Mucosa of stomach (tissue), 1 donor: ENCODE results near the gene EBF3.
"Not testable (repeated sequence)": the region's sequence is repeated elsewhere in the genome, so short reads cannot be mapped to it uniquely, and the experiment has no call there.

Experiments
- H3K27me3 ChIP-seq: one replicate; pipeline ENCODE4 v1.7.0; 2013; ENCODE audit warnings: mild to moderate bottlenecking, low read length; ENCODE audit not compliant: control insufficient read depth, insufficient read depth
- H3K36me3 ChIP-seq: one replicate; pipeline ENCODE4 v1.7.0; 2013; ENCODE audit warnings: low read length; ENCODE audit not compliant: control insufficient read depth, insufficient read depth
- H3K4me1 ChIP-seq: one replicate; pipeline ENCODE4 v1.7.0; 2013; ENCODE audit warnings: mild to moderate bottlenecking, low read length; ENCODE audit not compliant: control insufficient read depth, insufficient read depth
- H3K4me3 ChIP-seq: one replicate; pipeline ENCODE4 v1.7.0; 2013; ENCODE audit warnings: low read length
- H3K9ac ChIP-seq: one replicate; pipeline ENCODE4 v1.7.0; 2013; ENCODE audit warnings: mild to moderate bottlenecking, low read length, moderate library complexity
- H3K9me3 ChIP-seq: one replicate; pipeline ENCODE4 v1.7.0; 2013; ENCODE audit warnings: mild to moderate bottlenecking, low read length, moderate library complexity; ENCODE audit not compliant: control insufficient read depth
- donor health status: Pancreatic carcinoma.

Gene EBF3

GRCh38 chr10:129924375-129925085 is 39.5 kb downstream of the EBF3 start:
- no peaks in the 10 kb centered on the region for H3K4me1 ChIP-seq
- H3K27me3 ChIP-seq = no peaks in the 10 kb centered on the region
- no peak overlapping the region for H3K9ac ChIP-seq
- H3K4me3 ChIP-seq = no peak overlapping the region
- H3K36me3 ChIP-seq = no peaks in the 10 kb centered on the region
- no peaks in the 10 kb centered on the region for H3K9me3 ChIP-seq

GRCh38 chr10:129922598-129923123 is 41.4 kb downstream of the EBF3 start:
- Histone ChIP-seq H3K9me3 (no peaks in the 10 kb centered on the region), H3K9ac (no peak overlapping the region), H3K4me3 (no peak overlapping the region), H3K36me3 (no peaks in the 10 kb centered on the region), H3K4me1 (no peaks in the 10 kb centered on the region), H3K27me3 (no peaks in the 10 kb centered on the region)

GRCh38 chr10:129921801-129922597 is 42.1 kb downstream of the EBF3 start:
- H3K4me3 ChIP-seq = no peak overlapping the region
- no peaks in the 10 kb centered on the region for H3K36me3 ChIP-seq
- H3K9me3 ChIP-seq = no peaks in the 10 kb centered on the region
- no peaks in the 10 kb centered on the region for H3K4me1 ChIP-seq
- H3K9ac ChIP-seq = no peak overlapping the region
- H3K27me3 ChIP-seq = no peaks in the 10 kb centered on the region

- no peak overlapping the region for H3K4me3 ChIP-seq
- no peak overlapping the region for H3K9ac ChIP-seq
- H3K9me3 ChIP-seq = no peaks in the 10 kb centered on the region
- no peaks in the 10 kb centered on the region for H3K27me3 ChIP-seq
- no peaks in the 10 kb centered on the region for H3K4me1 ChIP-seq
- H3K36me3 ChIP-seq = no peaks in the 10 kb centered on the region
These were observed 42.9 kb downstream of the EBF3 start for GRCh38 chr10:129921065-129921670.

- H3K9ac ChIP-seq, H3K4me1 ChIP-seq, H3K27me3 ChIP-seq, H3K4me3 ChIP-seq, H3K9me3 ChIP-seq, H3K36me3 ChIP-seq: not testable (repeated sequence)
These were observed 43.9 kb downstream of the EBF3 start for GRCh38 chr10:129920187-129920586.

- Histone ChIP-seq H3K9ac (no peak overlapping the region), H3K4me3 (no peak overlapping the region), H3K27me3 (no peaks in the 10 kb centered on the region), H3K9me3 (no peaks in the 10 kb centered on the region), H3K36me3 (no peaks in the 10 kb centered on the region), H3K4me1 (no peaks in the 10 kb centered on the region)
These were observed 44.7 kb downstream of the EBF3 start for GRCh38 chr10:129919358-129919757.

- no peak overlapping the region for H3K4me3 ChIP-seq
- H3K27me3 ChIP-seq = no peaks in the 10 kb centered on the region
- H3K9me3 ChIP-seq = no peaks in the 10 kb centered on the region
- H3K9ac ChIP-seq = no peak overlapping the region
- H3K36me3 ChIP-seq = no peaks in the 10 kb centered on the region
- H3K4me1 ChIP-seq = no peaks in the 10 kb centered on the region
These were observed 45.2 kb downstream of the EBF3 start for GRCh38 chr10:129918836-129919235.

GRCh38 chr10:129918401-129918800 is 45.7 kb downstream of the EBF3 start:
- H3K9me3 ChIP-seq = no peaks in the 10 kb centered on the region
- H3K36me3 ChIP-seq = no peaks in the 10 kb centered on the region
- H3K9ac ChIP-seq = no peak overlapping the region
- no peak overlapping the region for H3K4me3 ChIP-seq
- H3K4me1 ChIP-seq = no peaks in the 10 kb centered on the region
- no peaks in the 10 kb centered on the region for H3K27me3 ChIP-seq

- Histone ChIP-seq H3K4me3 (no peak overlapping the region), H3K9ac (no peak overlapping the region), H3K36me3 (no peaks in the 10 kb centered on the region), H3K4me1 (no peaks in the 10 kb centered on the region), H3K27me3 (no peaks in the 10 kb centered on the region), H3K9me3 (no peaks in the 10 kb centered on the region)
These were observed 46.1 kb downstream of the EBF3 start for GRCh38 chr10:129917936-129918335.

GRCh38 chr10:129916506-129916995 is 47.5 kb downstream of the EBF3 start:
- Histone ChIP-seq H3K4me3 (no peak overlapping the region), H3K9me3 (no peaks in the 10 kb centered on the region), H3K36me3 (no peaks in the 10 kb centered on the region), H3K9ac (no peak overlapping the region), H3K4me1 (no peaks in the 10 kb centered on the region), H3K27me3 (no peaks in the 10 kb centered on the region)

- H3K36me3 ChIP-seq = no peaks in the 10 kb centered on the region
- H3K4me3 ChIP-seq = no peak overlapping the region
- H3K9ac ChIP-seq = no peak overlapping the region
- no peaks in the 10 kb centered on the region for H3K9me3 ChIP-seq
- no peaks in the 10 kb centered on the region for H3K27me3 ChIP-seq
- no peaks in the 10 kb centered on the region for H3K4me1 ChIP-seq
These were observed 48.3 kb downstream of the EBF3 start for GRCh38 chr10:129915526-129916378.
